ENCODE measurements around the gene TFPT. TPM values are rescaled to one million over a fixed set of nuclear protein-coding genes. Genes with fewer than 3 reads are reported as not detected.

Gene TFPT
- total and polyA plus RNA-seq, 2 donors (not counting 3 experiments of a cell fraction or from before 2014, with no cell fraction given), result 28.3 to 32.1 TPM

DNA sequence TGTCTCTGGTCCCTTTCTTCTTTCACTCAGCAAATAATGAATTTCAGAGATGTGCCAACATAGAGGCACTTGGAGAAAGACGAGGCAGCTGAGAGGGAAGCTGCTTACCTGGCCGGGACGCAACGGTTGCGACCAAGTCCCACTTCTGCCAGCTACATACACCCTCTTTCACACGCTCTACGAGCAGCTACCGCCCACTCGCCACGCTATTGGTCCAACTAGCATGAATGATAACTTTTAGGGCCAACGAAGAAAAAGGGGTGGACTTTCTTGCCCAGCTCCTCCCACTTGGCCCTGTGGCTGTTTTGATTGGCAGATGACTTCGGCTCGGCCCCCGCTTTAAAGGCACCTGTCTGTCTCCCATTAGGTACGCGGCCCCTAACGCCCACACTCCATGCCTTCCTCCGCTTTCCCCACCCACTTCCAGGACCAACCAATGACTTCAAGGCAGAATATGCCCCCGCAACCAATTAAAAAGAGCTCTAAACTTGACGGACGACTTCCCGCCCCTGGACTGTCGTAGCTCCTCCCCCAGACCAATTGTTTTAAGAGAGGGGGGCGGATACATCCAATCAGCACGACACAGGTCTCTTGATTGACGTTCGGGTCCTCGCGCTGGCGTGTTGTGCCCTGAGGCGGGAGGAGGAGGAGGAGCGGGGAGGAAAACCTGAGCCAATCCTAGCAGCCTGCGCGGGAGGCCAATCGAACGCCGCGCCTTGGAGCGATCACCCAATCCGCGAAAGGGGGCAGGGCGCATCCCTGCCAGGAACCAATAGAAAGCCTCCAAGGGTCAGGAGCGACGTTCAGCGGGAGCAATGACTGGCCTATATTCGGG, 21.6 kb upstream of the TFPT start:
- H3K4me1 ChIP-seq (ENCODE audit: control insufficient read depth, extremely low read depth, insufficient read depth, low read length), result peaks cover 17% of the 10 kb centered on the region
- no peaks in the 10 kb centered on the region for H4K20me1 ChIP-seq (replicated peaks; ENCODE audit: control insufficient read depth, extremely low read depth, insufficient read depth, low read length)
- DNase-seq (ENCODE audit: low read depth, low spot score) (peak; percentile 100), FAIRE-seq (peak; percentile 100)
- no TSS peak for BruUV-seq (replicated peaks)
- H3K4me2 ChIP-seq (ENCODE audit: insufficient read depth, low read length), result peak overlapping the region; percentile 94
- peaks cover 43% of the 10 kb centered on the region for H3K79me2 ChIP-seq (ENCODE audit: control insufficient read depth, insufficient read depth, low read length)
- dilution Hi-C loops (cut with MboI; ENCODE audit: extremely low pct_ligation_motif_present, low sequenced_read_pairs), result no loop called here
- no peaks in the 10 kb centered on the region for H3K27me3 ChIP-seq (ENCODE audit: control insufficient read depth in 2 of 2, insufficient read depth in 2 of 2, low read length in 2 of 2)
- peak overlapping the region; percentile 94 for H3K9ac ChIP-seq (replicated peaks; ENCODE audit: extremely low read depth, insufficient read depth, low read length)
- H3K27ac ChIP-seq (ENCODE audit: insufficient read depth, low read depth, low read length), result peak overlapping the region; percentile 71
- peaks cover 3 to 4% of the 10 kb centered on the region in 2 experiments for H3K36me3 ChIP-seq (ENCODE audit: control insufficient read depth in 2 of 2, extremely low read depth in 1 of 2, insufficient read depth in 2 of 2, low read length in 2 of 2)
- H3K9me3 ChIP-seq (replicated peaks; ENCODE audit: control insufficient read depth, insufficient read depth, low read length), result no peaks in the 10 kb centered on the region
- H2AFZ ChIP-seq (ENCODE audit: low read depth, low read length), result peak overlapping the region; percentile 94
- intact Hi-C loops (cut with micrococcal nuclease), result loop anchor here (1.0 to 2.0 kb wide), 7 partner anchors 22 to 295 kb away; partner anchors contain the start of genes LENG1, MYADM, NDUFA3 and PRPF31
- H3K9me1 ChIP-seq (replicated peaks; ENCODE audit: control insufficient read depth, extremely low read depth, insufficient read depth, low read length), result no peaks in the 10 kb centered on the region
- TF ChIP-seq EZH2 (IDR thresholded peaks at IDR 0.05; ENCODE audit: borderline replicate concordance, low read depth, low read length, severe bottlenecking), result no peak
- no peak for TF ChIP-seq GATA2 (IDR thresholded peaks at IDR 0.05; ENCODE audit: insufficient read depth, insufficient read length, low read depth, low read length)
- no peak for TF ChIP-seq FOS (IDR thresholded peaks at IDR 0.05; ENCODE audit: borderline replicate concordance, insufficient read depth, low read length)
- TF ChIP-seq POLR2A (IDR thresholded peaks at IDR 0.05; ENCODE audit: low read depth, low read length), result no peak
- TF ChIP-seq POLR2AphosphoS5 (IDR thresholded peaks at IDR 0.05; ENCODE audit: insufficient read depth, low read depth, low read length), result no peak
- TF ChIP-seq CTCF (IDR thresholded peaks at IDR 0.05; ENCODE audit: extremely low read depth in 1 of 2, insufficient read depth in 1 of 2, low read depth in 1 of 2, low read length in 2 of 2), result no peak
- TF ChIP-seq, protein P1, sequence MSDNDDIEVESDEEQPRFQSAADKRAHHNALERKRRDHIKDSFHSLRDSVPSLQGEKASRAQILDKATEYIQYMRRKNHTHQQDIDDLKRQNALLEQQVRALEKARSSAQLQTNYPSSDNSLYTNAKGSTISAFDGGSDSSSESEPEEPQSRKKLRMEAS (IDR thresholded peaks at IDR 0.05; ENCODE audit: insufficient read depth, insufficient read length), result no peak
- peak overlapping the region; percentile 14 to 98 (median 69) for H3K4me3 ChIP-seq (replicated peaks in 1 of 3; ENCODE audit: insufficient read depth in 1 of 3, low read depth in 1 of 3, low read length in 3 of 3)
- ChIA-PET POLR2A (interaction anchor here (0.5 to 1.7 kb wide), 15 partner anchors 12 to 311 kb away, joined by 3 to 13 read pairs (median 3); partner anchors contain the start of genes LENG1, MBOAT7, MYADM and PRPF31), CTCF (interaction anchor here (0.9 to 1.7 kb wide), 13 partner anchors 11 to 344 kb away, joined by 3 to 12 read pairs (median 6); partner anchors contain the start of gene LENG1)

All from endothelial cell of umbilical vein (primary cell).